HG03280 (cell line): ENCODE results near the gene OR2D3.
"Not testable (repeated sequence)": the region's sequence is repeated elsewhere in the genome, so short reads cannot be mapped to it uniquely, and the experiment has no call there.

Source experiments
- ATAC-seq: cut with Tn5 transposase; IDR thresholded peaks from one replicate; pipeline ENCODE4 v1.9.1; 2021; ENCODE audit warnings: mild to moderate bottlenecking, moderate library complexity; ENCODE audit not compliant: unreplicated experiment

OR2D3 gene

GRCh38 chr11:6920702-6921101 lies at the start of gene OR2D3:
OR2D3 (plus strand) TSS chr11:6921002; CDS start chr11:6921002, 0 bp downstream.
- ATAC-seq = no peak

GRCh38 chr11:6871278-6871677 lies 49.5 kb upstream of the OR2D3 start:
- no peak for ATAC-seq

DNA sequence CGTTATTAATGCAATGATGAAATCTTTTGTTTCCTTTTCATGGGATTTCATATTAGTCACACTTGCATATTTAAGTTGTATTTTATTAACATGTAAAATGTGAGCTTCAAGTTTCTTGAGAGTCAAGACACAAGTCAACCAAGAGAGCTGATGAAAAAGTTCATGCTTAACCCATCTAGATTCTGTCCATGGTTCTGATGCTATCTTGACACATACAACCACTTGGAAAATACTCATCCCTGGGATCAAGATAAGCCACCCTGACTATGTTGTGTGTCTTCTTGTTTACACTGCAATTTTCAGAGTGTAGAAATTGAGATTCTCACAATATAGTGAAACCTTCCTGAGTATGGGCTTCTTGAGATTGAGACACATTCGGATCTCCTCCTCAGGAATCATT lies 45.0 kb upstream of the OR2D3 start:
- no peak for ATAC-seq

GRCh38 chr11:6876325-6876724 lies 44.5 kb upstream of the OR2D3 start, which contains the start of gene OR10A4:
OR10A4 (plus strand) TSS chr11:6876625; CDS start chr11:6876648, 23 bp downstream.
- ATAC-seq = no peak

DNA sequence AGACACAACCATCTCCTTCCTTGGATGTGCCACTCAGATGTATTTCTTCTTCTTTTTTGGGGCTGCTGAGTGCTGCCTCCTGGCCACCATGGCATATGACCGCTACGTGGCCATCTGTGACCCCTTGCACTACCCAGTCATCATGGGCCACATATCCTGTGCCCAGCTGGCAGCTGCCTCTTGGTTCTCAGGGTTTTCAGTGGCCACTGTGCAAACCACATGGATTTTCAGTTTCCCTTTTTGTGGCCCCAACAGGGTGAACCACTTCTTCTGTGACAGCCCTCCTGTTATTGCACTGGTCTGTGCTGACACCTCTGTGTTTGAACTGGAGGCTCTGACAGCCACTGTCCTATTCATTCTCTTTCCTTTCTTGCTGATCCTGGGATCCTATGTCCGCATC lies 43.9 kb upstream of the OR2D3 start:
- ATAC-seq = no peak

DNA sequence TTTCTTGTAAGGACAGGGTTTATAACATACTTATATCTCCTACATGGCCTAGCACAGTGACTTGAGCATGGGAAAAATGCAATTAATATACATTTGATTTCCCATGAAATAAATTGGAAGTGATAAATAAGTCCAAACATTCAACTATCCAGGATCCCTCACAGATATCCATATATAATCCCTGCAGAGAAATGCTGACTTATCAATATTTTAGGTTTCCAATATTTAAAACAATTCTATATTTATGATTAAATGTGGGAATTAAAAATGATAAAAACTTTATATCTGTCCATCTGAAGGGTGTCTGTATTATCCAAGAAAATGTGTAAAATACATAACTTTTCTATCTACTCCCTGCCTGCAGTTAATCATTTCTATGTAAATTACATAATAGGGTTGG lies 38.1 kb upstream of the OR2D3 start:
- ATAC-seq = no peak

DNA sequence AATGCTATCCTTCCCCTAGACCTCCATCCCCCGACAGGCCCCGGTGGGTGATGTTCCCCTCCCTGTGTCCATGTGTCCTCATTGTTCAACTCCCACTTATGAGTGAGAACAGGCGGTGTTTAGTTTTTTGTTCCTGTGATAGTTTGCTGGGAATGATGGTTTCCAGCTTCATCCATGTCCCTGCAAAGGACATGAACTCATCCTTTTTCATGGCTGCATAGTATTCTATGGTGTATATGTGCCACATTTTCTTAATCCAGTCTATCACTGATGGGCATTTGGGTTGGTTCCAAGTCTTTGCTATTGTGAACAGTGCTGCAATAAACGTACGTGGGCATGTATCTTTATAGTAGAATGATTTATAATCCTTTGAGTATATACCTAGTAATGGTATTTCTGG lies 33.1 kb upstream of the OR2D3 start:
- not testable (repeated sequence) for ATAC-seq

GRCh38 chr11:6888830-6889229 lies 32.0 kb upstream of the OR2D3 start:
- no peak for ATAC-seq

- ATAC-seq = no peak
Observed at GRCh38 chr11:6889835-6890234, 31.0 kb upstream of the OR2D3 start.

GRCh38 chr11:6892400-6892799 lies 28.4 kb upstream of the OR2D3 start, which contains the start of gene OR2D2:
OR2D2 (minus strand) TSS chr11:6892500; CDS start chr11:6892500, 0 bp downstream.
- ATAC-seq = no peak

DNA sequence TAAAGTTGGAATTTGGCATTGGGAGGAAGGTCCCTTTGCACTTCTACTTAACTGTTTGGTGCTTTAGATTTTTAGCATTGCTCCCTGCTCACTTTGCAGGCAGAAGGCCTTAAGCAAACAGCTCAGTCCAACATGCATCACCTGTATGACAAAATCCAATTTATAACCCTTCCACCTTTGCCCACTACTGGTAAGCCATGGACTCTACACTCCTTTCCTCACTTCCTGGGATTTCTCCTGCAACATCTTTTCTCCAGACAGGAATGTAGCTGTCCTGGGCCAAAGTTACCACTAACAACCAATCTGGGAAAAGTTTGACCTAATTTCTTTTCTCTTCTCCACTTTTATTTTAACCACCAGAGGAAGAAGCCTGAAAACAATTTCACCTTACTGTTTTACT lies 26.7 kb upstream of the OR2D3 start:
- ATAC-seq = no peak

- ATAC-seq = peak; percentile 83
Observed at GRCh38 chr11:6895010-6895409, 25.8 kb upstream of the OR2D3 start.

- no peak for ATAC-seq
Observed at GRCh38 chr11:6898911-6899310, 21.9 kb upstream of the OR2D3 start.

DNA sequence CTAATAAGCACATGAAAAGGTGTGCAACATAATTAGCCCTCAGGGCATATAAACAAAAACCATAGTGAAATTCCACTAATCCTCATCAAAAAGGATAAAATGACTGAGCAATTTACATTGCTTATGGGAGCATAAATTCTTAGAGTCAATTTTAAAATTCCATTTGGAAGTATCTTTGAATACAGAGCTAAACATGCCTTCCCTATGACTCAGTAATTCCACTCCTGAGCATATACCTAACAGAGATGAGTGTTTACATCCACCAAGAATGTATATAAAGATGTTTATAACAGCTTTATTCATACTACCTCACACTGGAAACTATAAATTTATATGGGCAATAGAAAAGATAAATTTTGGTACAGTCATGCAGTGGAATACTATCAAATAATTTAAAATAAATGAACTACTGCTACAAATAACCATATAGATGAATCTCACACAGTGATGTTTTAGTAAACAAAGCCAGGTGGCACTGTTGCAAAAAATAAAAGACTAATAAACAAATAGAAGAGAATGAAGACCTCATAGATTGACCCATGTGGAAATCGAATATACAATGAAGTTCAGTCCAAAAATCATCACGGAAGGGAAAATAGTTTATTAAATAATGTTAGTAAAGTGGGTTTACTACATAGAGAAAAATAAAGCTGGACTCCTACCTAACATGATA lies 20.3 kb upstream of the OR2D3 start:
- no peak for ATAC-seq

- ATAC-seq = not testable (repeated sequence)
Observed at GRCh38 chr11:6904804-6905203, 16.0 kb upstream of the OR2D3 start.

DNA sequence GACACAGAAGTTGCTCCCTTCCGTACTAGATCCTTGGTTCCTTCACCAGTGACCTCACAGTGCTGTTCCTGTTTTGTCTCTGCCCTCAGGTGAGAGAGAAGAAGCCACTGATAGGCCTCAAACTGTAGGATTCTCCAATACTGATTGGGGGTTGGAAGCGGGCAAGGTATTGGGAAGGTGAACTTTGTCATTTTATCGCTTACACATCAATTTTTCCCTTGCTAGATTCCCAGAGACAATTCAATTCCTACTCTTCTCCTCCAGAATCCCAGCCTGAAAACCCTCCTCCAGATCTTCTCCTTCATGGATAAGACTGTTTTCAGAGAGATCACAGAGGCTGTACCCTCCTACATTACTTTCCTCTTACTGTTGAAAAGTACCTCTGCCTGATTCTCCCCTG lies 9.4 kb upstream of the OR2D3 start:
- ATAC-seq = no peak

DNA sequence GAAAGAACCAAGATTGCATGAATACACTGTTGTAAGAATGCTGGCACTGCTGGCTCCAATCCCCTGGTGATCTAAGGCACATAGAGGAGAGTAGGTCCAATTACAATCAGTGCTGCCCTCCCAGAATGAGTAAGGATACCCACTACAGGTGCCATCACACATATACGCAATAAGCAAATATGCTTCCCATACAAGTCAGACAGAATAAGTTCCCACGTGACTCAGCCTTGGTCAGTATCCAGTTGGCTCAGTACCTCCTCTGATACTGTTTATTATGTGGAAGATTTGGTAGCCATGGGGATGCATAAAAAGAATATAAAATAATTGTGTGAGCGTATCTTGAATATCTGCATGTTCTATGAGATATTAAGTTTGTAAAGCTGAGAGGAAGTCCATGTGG lies 8.9 kb upstream of the OR2D3 start:
- ATAC-seq = no peak

DNA sequence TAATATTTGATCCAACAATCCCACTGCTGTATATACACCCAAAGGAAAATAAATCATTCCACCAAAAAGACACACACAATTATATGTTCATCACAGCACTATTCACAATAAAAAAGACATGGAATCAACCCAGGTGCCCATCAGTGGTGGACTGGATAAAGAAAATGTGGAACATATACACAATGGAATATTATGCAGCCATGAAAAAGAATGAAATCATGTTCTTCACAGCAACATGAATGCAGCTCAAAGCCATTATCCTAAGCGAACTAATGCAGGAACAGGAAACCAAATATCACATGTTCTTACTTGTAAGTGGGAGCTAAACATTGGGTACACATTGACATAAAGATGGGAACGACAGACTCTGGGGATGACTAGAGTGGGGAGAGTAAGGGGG lies 1.1 kb upstream of the OR2D3 start:
- ATAC-seq = no peak

DNA sequence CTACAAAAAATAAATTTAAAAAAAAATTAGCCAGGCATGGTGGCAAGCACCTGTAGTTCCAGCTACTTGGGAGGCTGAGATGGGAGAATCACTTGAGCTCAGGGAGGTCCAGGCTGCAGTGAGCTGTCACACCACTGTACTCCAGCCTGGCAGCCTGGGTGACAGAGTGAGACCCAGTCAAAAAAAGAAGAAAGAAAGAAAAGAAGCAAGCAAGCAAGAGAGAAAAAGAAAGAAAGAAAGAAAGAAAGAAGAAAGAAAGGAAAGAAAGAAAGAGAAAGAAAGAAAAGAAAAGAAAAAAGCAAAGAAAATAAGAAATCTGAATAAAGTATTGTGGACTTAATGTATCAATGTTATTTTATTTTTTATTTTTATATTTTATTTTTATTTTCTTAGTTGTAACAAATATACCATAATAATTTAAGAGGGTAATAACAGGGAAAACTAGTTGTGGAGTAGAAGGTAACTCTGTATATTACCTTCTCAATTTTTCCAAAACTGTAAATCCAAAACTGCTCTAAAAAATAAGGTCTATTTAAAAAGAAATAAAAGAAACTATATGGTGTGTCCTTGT lies 4.3 kb downstream of the OR2D3 start:
- no peak for ATAC-seq

DNA sequence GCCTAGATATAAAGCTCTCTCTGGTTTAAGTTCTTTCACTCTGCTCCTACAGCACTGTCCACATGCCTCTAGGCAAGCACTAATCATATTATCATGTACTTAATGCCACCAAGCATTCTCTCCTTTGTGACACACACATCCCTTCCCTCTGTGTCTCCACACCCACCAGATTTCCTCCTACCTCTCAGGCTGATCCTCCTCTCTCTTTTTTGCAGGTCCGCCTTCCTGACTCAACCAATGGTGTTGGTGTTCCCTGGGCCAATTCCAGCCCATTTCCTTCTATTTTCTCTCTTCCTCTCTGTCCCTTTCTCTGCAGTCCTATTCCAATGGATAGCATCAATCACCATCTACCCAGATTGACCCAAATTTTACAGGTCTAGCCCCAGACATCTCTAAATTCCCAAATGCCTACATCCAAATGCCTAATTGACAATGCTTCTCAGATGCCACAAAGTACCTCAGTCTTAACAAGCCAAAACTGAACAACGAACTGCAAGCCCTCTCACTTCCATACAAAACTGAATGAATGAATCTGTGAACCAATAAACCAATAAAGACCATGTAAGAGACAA lies 4.9 kb downstream of the OR2D3 start:
- peak; percentile 4 for ATAC-seq

DNA sequence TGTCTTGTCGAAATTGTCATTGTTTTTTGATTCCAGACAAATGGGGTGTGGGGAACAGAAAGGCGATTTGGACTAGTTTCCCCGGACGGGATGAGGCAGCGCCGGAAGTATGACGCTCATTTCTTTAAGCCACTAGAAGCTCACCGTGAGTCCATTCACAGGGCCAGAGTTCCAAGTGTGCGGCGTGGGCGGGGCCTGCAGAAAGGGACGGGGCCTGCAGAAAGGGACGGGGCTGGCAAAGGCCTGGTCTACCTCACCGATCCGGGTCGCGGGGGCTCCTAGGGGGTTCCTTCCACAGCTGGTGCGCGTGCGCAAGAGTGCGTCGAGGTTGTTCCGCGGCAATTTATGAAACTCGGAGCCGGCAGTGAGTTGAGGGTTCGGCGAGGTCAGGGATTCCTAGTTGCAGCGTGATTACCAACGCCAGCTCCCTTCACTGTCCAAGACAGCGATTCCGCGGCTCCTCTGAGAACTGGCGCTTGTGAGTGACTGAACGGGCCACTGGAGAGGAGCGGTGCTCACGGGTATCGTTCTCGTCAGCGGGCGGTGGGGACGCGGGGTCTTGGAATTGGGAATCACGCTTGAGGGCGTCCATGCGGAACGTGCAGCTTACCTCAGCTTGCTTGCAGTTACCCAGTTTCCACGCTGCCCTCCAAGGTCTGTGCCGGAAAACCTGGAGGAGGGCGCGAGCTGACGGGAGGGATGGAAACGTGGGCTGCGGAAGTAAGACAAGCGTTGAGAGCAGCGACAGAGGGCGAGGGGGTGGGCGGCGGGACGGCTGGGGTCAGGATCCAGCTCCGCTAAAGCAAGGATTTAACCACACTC lies 5.6 kb downstream of the OR2D3 start, which contains the start of gene ZNF215:
TSS of gene ZNF215 (plus strand) at position 219 of the 822 bp plus-strand sequence. CDS start 5,847 bp downstream, outside the sequence.
- peak; percentile 75 for ATAC-seq
